Measurements from ENCODE around the gene PSD4.

Gene PSD4

GRCh38 chr2:113198048-113198789 is 24.4 kb downstream of the PSD4 start:
- no peak for TF ChIP-seq CTCF (IDR thresholded peaks at IDR 0.05; ENCODE audit: borderline replicate concordance, insufficient read depth, low read depth, low read length)
- H3K4me3 ChIP-seq (ENCODE audit: low read depth, low read length) = no peak overlapping the region

GRCh38 chr2:113198790-113199612 is 25.2 kb downstream of the PSD4 start:
- H3K4me3 ChIP-seq (ENCODE audit: low read depth, low read length) = no peak overlapping the region
- TF ChIP-seq CTCF (IDR thresholded peaks at IDR 0.05; ENCODE audit: borderline replicate concordance, insufficient read depth, low read depth, low read length) = peak; percentile 99

- no peak overlapping the region for H3K4me3 ChIP-seq (ENCODE audit: low read depth, low read length)
- TF ChIP-seq CTCF (IDR thresholded peaks at IDR 0.05; ENCODE audit: borderline replicate concordance, insufficient read depth, low read depth, low read length) = no peak
These were observed 26.5 kb downstream of the PSD4 start for GRCh38 chr2:113200236-113200635.

- H3K4me3 ChIP-seq (ENCODE audit: low read depth, low read length) = no peak overlapping the region
- TF ChIP-seq CTCF (IDR thresholded peaks at IDR 0.05; ENCODE audit: borderline replicate concordance, insufficient read depth, low read depth, low read length) = no peak
These were observed 27.1 kb downstream of the PSD4 start for GRCh38 chr2:113200736-113201490.

- TF ChIP-seq CTCF (IDR thresholded peaks at IDR 0.05; ENCODE audit: borderline replicate concordance, insufficient read depth, low read depth, low read length) = no peak
- H3K4me3 ChIP-seq (ENCODE audit: low read depth, low read length) = no peak overlapping the region
These were observed 27.9 kb downstream of the PSD4 start for GRCh38 chr2:113201496-113202304.

All from GM12875 (cell line).